CD4-positive, alpha-beta memory T cell (primary cell): ENCODE measurements around the gene MLH3. TPM values are rescaled to one million over a fixed set of nuclear protein-coding genes. Genes with fewer than 3 reads are reported as not detected.

Experiments
- CTCF ChIA-PET: fragments of 350-600 bp; sonication (Branson Sonifier 250); formaldehyde crosslinking; loops from one replicate; lab custom pipeline; 2021; ENCODE audit warnings: inconsistent platforms; ENCODE audit not compliant: partially characterized antibody; lab: Charles Lee
- POLR2A ChIA-PET: fragments of 350-600 bp; sonication (Branson Sonifier 250); formaldehyde crosslinking; loops from one replicate; lab custom pipeline; 2021; ENCODE audit not compliant: partially characterized antibody; lab: Charles Lee
- DNase-seq, 5 donors: peaks; one replicate each; pipeline versions ENCODE4 v3.0.0 to v3.0.0-alpha.2; 2020 to 2022; ENCODE audit warnings: mixed read lengths in 1 of 5
- H3K27ac ChIP-seq: one replicate; pipeline ENCODE4 v1.7.0; 2013; ENCODE audit warnings: low read depth, low read length
- H3K27me3 ChIP-seq: 2 replicates; pipeline ENCODE4 v1.7.0; 2013; ENCODE audit warnings: mild to moderate bottlenecking, low read length, moderate library complexity; ENCODE audit not compliant: insufficient read depth
- H3K36me3 ChIP-seq: 2 replicates; pipeline ENCODE4 v1.7.0; 2013; ENCODE audit warnings: mild to moderate bottlenecking, low read length, moderate library complexity; ENCODE audit not compliant: insufficient read depth
- H3K4me1 ChIP-seq: 2 replicates; pipeline ENCODE4 v1.7.0; 2013; ENCODE audit warnings: mild to moderate bottlenecking, low read length, moderate library complexity; ENCODE audit not compliant: insufficient read depth
- H3K4me3 ChIP-seq, 2 donors: one replicate each; pipeline ENCODE4 v1.7.0; 2013; ENCODE audit warnings: low read length in 2 of 2, mild to moderate bottlenecking in 1 of 2
- H3K9me3 ChIP-seq, 2 donors: one replicate each; pipeline ENCODE4 v1.7.0; 2013; ENCODE audit warnings: low read length in 2 of 2, control low read depth in 1 of 2; ENCODE audit not compliant: control insufficient read depth in 1 of 2
- H3K27ac Mint-ChIP-seq, 7 donors: one replicate each; pipeline ENCODE4 v1.8.0; 2020 to 2021; ENCODE audit warnings: mixed read lengths in 7 of 7, mild to moderate bottlenecking in 6 of 7, inconsistent platforms in 3 of 7, moderate library complexity in 3 of 7
- H3K27me3 Mint-ChIP-seq, 2 donors: one replicate each; pipeline ENCODE4 v1.8.0; 2020 to 2021; ENCODE audit warnings: mixed read lengths in 2 of 2
- H3K36me3 Mint-ChIP-seq, 2 donors: one replicate each; pipeline ENCODE4 v1.8.0; 2020 to 2021; ENCODE audit warnings: mixed read lengths in 2 of 2, inconsistent platforms in 1 of 2, mild to moderate bottlenecking in 1 of 2
- H3K4me1 Mint-ChIP-seq, 4 donors: one replicate each; pipeline ENCODE4 v1.8.0; 2020 to 2021; ENCODE audit warnings: mixed read lengths in 4 of 4, mild to moderate bottlenecking in 1 of 4
- H3K4me3 Mint-ChIP-seq, 8 donors: one replicate each; pipeline ENCODE4 v1.8.0; 2020 to 2021; ENCODE audit warnings: mixed read lengths in 8 of 8, mild to moderate bottlenecking in 7 of 8, moderate library complexity in 6 of 8, inconsistent platforms in 3 of 8
- H3K9me3 Mint-ChIP-seq, 8 donors: one replicate each; pipeline ENCODE4 v1.8.0; 2020 to 2021; ENCODE audit warnings: mixed read lengths in 8 of 8, mild to moderate bottlenecking in 5 of 8, inconsistent platforms in 3 of 8, moderate library complexity in 1 of 8
- intact Hi-C: fragments of 100-400 bp; cut with micrococcal nuclease; formaldehyde crosslinking; loops from one replicate; pipeline ENCODE4 v1.15.1; 2023
- polyA plus RNA-seq, 2 donors: library from polyadenylated mRNA; unstranded; fragments of 300-500 nt; fragmentation: Illumina TruSeq; gene quantifications; one replicate each; pipeline ENCODE4 v1.2.3, GENCODE V29; 2021
- total RNA-seq, 2 experiments: library from RNA; stranded (reverse); gene quantifications; one replicate each; pipeline ENCODE4 v1.2.3, GENCODE V29; 2021

The MLH3 gene
- total and polyA plus RNA-seq, 4 experiments from 2014 or later = 3.9 to 26.8 (median 18.8) TPM

DNA sequence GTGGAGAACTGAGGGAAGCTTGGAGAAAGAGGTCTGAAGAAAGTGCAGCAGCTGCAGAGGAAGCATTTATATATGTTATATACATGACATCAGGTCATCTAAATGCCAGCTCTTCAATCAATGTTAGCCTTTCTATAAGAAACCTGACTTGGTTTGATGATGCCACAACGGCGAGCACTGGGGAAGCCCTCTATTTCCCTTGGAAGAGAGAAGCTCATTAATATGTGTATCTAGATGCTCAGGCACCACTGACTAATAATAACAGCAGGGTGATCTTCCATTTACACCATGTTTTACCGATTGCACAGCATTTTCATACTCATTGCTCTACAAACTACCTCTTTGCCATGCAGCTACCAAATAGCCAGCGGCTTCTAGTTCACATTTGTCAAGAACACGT, 11.7 kb upstream of the MLH3 start:
- peak overlapping the region; percentile 85 to 97 for H3K4me3 ChIP-seq
- CTCF ChIA-PET = interaction anchor here (0.8 to 4.1 kb wide), 6 partner anchors 13 to 202 kb away, joined by 3 to 25 read pairs (median 4); no protein-coding TSS in a partner anchor

GRCh38 chr14:75060420-75060819, 9.2 kb upstream of the MLH3 start:
- CTCF ChIA-PET = no interaction called here
- H3K4me1 Mint-ChIP-seq = peaks cover 20 to 42% (median 28%) of the 10 kb centered on the region in 4 donors
- H3K36me3 ChIP-seq = no peaks in the 10 kb centered on the region
- no peaks in the 10 kb centered on the region for H3K27me3 ChIP-seq
- no peak overlapping the region for H3K27ac ChIP-seq
- DNase-seq = no peak
- peaks cover 14% of the 10 kb centered on the region for H3K4me1 ChIP-seq
- H3K9me3 ChIP-seq = no peaks in the 10 kb centered on the region
- H3K27ac Mint-ChIP-seq = no peak overlapping the region
- H3K4me3 ChIP-seq = no peak overlapping the region
- H3K9me3 Mint-ChIP-seq = no peaks in the 10 kb centered on the region
- H3K4me3 Mint-ChIP-seq = no peak overlapping the region
- intact Hi-C loops = loop anchor here (5.0 kb wide), 1 partner anchor 568 kb away; the partner anchor contains the start of genes ISCA2 and NPC2
- peaks cover 22 to 26% of the 10 kb centered on the region in 2 donors for H3K36me3 Mint-ChIP-seq
- POLR2A ChIA-PET = no interaction called here
- no peaks in the 10 kb centered on the region for H3K27me3 Mint-ChIP-seq

More for the DNA sequence above, 11.7 kb upstream of the MLH3 start:
- H3K9me3 ChIP-seq = no peaks in the 10 kb centered on the region
- H3K4me1 ChIP-seq = peaks cover 14% of the 10 kb centered on the region
- Mint-ChIP-seq H3K9me3 (no peaks in the 10 kb centered on the region), H3K27ac (peak overlapping the region; percentile 92 to 98 (median 97)), H3K36me3 (peaks cover 11 to 26% of the 10 kb centered on the region in 2 donors), H3K4me3 (peak overlapping the region; percentile 96 to 100 (median 99)), H3K4me1 (peaks cover 17 to 42% (median 24%) of the 10 kb centered on the region in 4 donors), H3K27me3 (no peaks in the 10 kb centered on the region)
- H3K27ac ChIP-seq = peak overlapping the region; percentile 76
- DNase-seq = peak in 1 of 5 donors; percentile 5
- POLR2A ChIA-PET = interaction anchor here (1.2 to 2.8 kb wide), 4 partner anchors 9 to 60 kb away, joined by 4 to 18 read pairs (median 7); partner anchors contain the start of genes EIF2B2 and MLH3
- H3K27me3 ChIP-seq = no peaks in the 10 kb centered on the region
- intact Hi-C loops = loop anchor here (5.0 kb wide), 1 partner anchor 571 kb away; the partner anchor contains the start of genes ISCA2 and NPC2
- H3K36me3 ChIP-seq = no peaks in the 10 kb centered on the region

- intact Hi-C loops = loop anchor here (5.0 kb wide), 1 partner anchor 567 kb away; the partner anchor contains the start of genes ISCA2 and NPC2
- Mint-ChIP-seq H3K36me3 (peaks cover 24 to 26% of the 10 kb centered on the region in 2 donors), H3K27me3 (no peaks in the 10 kb centered on the region), H3K4me1 (peaks cover 18 to 37% (median 28%) of the 10 kb centered on the region in 4 donors), H3K27ac (peak overlapping the region in 1 of 7 donors; percentile 65), H3K9me3 (no peaks in the 10 kb centered on the region), H3K4me3 (no peak overlapping the region)
- ChIA-PET CTCF (no interaction called here), POLR2A (no interaction called here)
- no peak for DNase-seq
- Histone ChIP-seq H3K36me3 (no peaks in the 10 kb centered on the region), H3K9me3 (no peaks in the 10 kb centered on the region), H3K4me1 (peaks cover 14% of the 10 kb centered on the region), H3K27me3 (no peaks in the 10 kb centered on the region), H3K4me3 (no peak overlapping the region), H3K27ac (no peak overlapping the region)
These were observed 8.4 kb upstream of the MLH3 start for GRCh38 chr14:75059642-75060041.

GRCh38 chr14:75054421-75054820, 3.2 kb upstream of the MLH3 start:
- Mint-ChIP-seq H3K27ac (no peak overlapping the region), H3K4me1 (peaks cover 13 to 24% (median 19%) of the 10 kb centered on the region in 4 donors), H3K4me3 (no peak overlapping the region), H3K27me3 (no peaks in the 10 kb centered on the region), H3K9me3 (no peaks in the 10 kb centered on the region), H3K36me3 (peaks cover 10 to 17% of the 10 kb centered on the region in 2 donors)
- no peaks in the 10 kb centered on the region for H3K27me3 ChIP-seq
- intact Hi-C loops = no loop called here
- H3K9me3 ChIP-seq = no peaks in the 10 kb centered on the region
- POLR2A ChIA-PET = no interaction called here
- H3K27ac ChIP-seq = no peak overlapping the region
- DNase-seq = no peak
- no peak overlapping the region for H3K4me3 ChIP-seq
- peaks cover 17% of the 10 kb centered on the region for H3K4me1 ChIP-seq
- CTCF ChIA-PET = no interaction called here
- no peaks in the 10 kb centered on the region for H3K36me3 ChIP-seq

- POLR2A ChIA-PET = no interaction called here
- no peak overlapping the region for H3K4me3 ChIP-seq
- H3K27me3 ChIP-seq = no peaks in the 10 kb centered on the region
- peaks cover 13 to 26% (median 21%) of the 10 kb centered on the region in 4 donors for H3K4me1 Mint-ChIP-seq
- intact Hi-C loops = no loop called here
- H3K9me3 Mint-ChIP-seq = no peaks in the 10 kb centered on the region
- H3K36me3 ChIP-seq = no peaks in the 10 kb centered on the region
- H3K36me3 Mint-ChIP-seq = peaks cover 8 to 17% of the 10 kb centered on the region in 2 donors
- H3K9me3 ChIP-seq = no peaks in the 10 kb centered on the region
- peak overlapping the region in 1 of 8 donors; percentile 2 for H3K4me3 Mint-ChIP-seq
- CTCF ChIA-PET = no interaction called here
- H3K27ac ChIP-seq = no peak overlapping the region
- H3K4me1 ChIP-seq = peaks cover 22% of the 10 kb centered on the region
- no peak for DNase-seq
- H3K27ac Mint-ChIP-seq = no peak overlapping the region
- H3K27me3 Mint-ChIP-seq = no peaks in the 10 kb centered on the region
These were observed 2.4 kb upstream of the MLH3 start for GRCh38 chr14:75053396-75054291.

DNA sequence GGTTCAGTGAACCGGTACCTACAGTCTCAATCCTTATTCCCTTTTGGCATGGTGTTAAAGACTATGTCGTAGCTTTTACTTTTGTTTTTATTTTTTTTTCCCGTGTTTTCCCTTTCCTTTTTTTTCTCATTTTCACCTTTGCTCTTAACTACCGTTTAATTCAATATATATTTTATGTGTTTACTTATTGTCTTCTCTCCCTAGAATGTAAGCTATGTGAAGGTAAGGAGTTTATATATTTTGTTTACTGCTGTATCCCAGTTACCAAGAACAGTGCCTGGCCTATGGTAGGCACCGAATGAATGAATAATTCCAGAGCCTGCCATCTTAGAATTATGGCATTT, 261 bp upstream of the MLH3 start:
- no peaks in the 10 kb centered on the region for H3K27me3 Mint-ChIP-seq
- CTCF ChIA-PET = interaction anchor here (0.7 kb wide), 1 partner anchor 191 kb away, joined by 3 read pairs; no protein-coding TSS in a partner anchor
- Histone ChIP-seq H3K9me3 (no peaks in the 10 kb centered on the region), H3K4me3 (peak overlapping the region; percentile 63 to 73), H3K27ac (peak overlapping the region; percentile 80), H3K36me3 (no peaks in the 10 kb centered on the region), H3K4me1 (peaks cover 22% of the 10 kb centered on the region), H3K27me3 (no peaks in the 10 kb centered on the region)
- POLR2A ChIA-PET = interaction anchor here (1.3 to 2.5 kb wide), 3 partner anchors 12 to 17 kb away, joined by 3 to 18 read pairs (median 7); partner anchors contain the start of genes ACYP1 and ZC2HC1C
- no peak for DNase-seq
- peaks cover 5 to 17% of the 10 kb centered on the region in 2 donors for H3K36me3 Mint-ChIP-seq
- peak overlapping the region; percentile 89 to 96 (median 94) for H3K4me3 Mint-ChIP-seq
- intact Hi-C loops = loop anchor here (1.0 to 2.0 kb wide), 2 partner anchors 13 to 49 kb away; partner anchors contain the start of genes ACYP1 and EIF2B2
- peak overlapping the region; percentile 93 to 98 (median 97) for H3K27ac Mint-ChIP-seq
- peaks cover 10 to 35% (median 26%) of the 10 kb centered on the region in 4 donors for H3K4me1 Mint-ChIP-seq
- H3K9me3 Mint-ChIP-seq = no peaks in the 10 kb centered on the region
